ENCODE results near the gene BCL2A1. TPM values are rescaled to one million over a fixed set of nuclear protein-coding genes. Genes with fewer than 3 reads are reported as not detected.

BCL2A1 gene
- total and polyA plus RNA-seq, 2 of the 4 experiments (the other 2 are of a cell fraction) = 2.3 to 4.5 TPM

GRCh38 chr15:79969146-79969545 is 1.9 kb downstream of the BCL2A1 start:
- H3K23ac ChIP-seq (ENCODE audit: low read depth, low read length) = no peak overlapping the region
- no peaks in the 10 kb centered on the region for H4K20me1 ChIP-seq (ENCODE audit: insufficient read depth, low read length)
- WGBS, 2 experiments (ENCODE audit: extremely low coverage in 2 of 2, insufficient read length in 1 of 2) = no CpG with 5 or more reads among the region's 5 CpGs
- TF ChIP-seq, protein P1, sequence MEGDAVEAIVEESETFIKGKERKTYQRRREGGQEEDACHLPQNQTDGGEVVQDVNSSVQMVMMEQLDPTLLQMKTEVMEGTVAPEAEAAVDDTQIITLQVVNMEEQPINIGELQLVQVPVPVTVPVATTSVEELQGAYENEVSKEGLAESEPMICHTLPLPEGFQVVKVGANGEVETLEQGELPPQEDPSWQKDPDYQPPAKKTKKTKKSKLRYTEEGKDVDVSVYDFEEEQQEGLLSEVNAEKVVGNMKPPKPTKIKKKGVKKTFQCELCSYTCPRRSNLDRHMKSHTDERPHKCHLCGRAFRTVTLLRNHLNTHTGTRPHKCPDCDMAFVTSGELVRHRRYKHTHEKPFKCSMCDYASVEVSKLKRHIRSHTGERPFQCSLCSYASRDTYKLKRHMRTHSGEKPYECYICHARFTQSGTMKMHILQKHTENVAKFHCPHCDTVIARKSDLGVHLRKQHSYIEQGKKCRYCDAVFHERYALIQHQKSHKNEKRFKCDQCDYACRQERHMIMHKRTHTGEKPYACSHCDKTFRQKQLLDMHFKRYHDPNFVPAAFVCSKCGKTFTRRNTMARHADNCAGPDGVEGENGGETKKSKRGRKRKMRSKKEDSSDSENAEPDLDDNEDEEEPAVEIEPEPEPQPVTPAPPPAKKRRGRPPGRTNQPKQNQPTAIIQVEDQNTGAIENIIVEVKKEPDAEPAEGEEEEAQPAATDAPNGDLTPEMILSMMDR (conservative IDR thresholded peaks at IDR 0.05; ENCODE audit: low read depth, low read length) = no peak
- no peak overlapping the region for H3K9ac ChIP-seq (ENCODE audit: low read depth, low read length)
- in situ Hi-C loops (cut with MboI; ENCODE audit: low sequenced_read_pairs) = no loop called here
- H3K18ac ChIP-seq (ENCODE audit: low read depth, low read length) = no peak overlapping the region
- H2AFZ ChIP-seq (replicated peaks; ENCODE audit: low read length, poor library complexity) = no peak overlapping the region
- H2BK5ac ChIP-seq (ENCODE audit: low read depth, low read length, poor library complexity, severe bottlenecking) = no peak overlapping the region
- no peak overlapping the region for H3K4me2 ChIP-seq (ENCODE audit: low read depth, low read length)
- POLR2A ChIA-PET (ENCODE audit: unreplicated experiment) = no interaction called here
- no peak overlapping the region for H3K27ac ChIP-seq (ENCODE audit: insufficient read depth, low read length)
- no TSS peak for BruUV-seq (replicated peaks)
- no peak overlapping the region for H2BK120ac ChIP-seq (ENCODE audit: low read depth, low read length)
- dilution Hi-C loops (cut with HindIII; ENCODE audit: low sequenced_read_pairs, unreplicated experiment) = no loop called here
- H3K4ac ChIP-seq (ENCODE audit: low read depth, low read length) = no peak overlapping the region
- no peak overlapping the region for H3K14ac ChIP-seq (replicated peaks; ENCODE audit: low read depth, low read length)
- H4K8ac ChIP-seq (ENCODE audit: low read depth in 2 of 2, low read length in 2 of 2) = no peak overlapping the region
- H3K79me1 ChIP-seq (ENCODE audit: low read depth in 1 of 2, low read length in 2 of 2) = no peaks in the 10 kb centered on the region
- no peaks in the 10 kb centered on the region for H3K9me1 ChIP-seq (ENCODE audit: insufficient read depth, low read length)
- H3K4me3 ChIP-seq (ENCODE audit: insufficient read depth, low read depth, low read length) = no peak overlapping the region
- H2AK9ac ChIP-seq (replicated peaks; ENCODE audit: low read depth, low read length, poor library complexity) = no peak overlapping the region
- H4K91ac ChIP-seq (ENCODE audit: insufficient read depth, low read depth, low read length) = no peak overlapping the region
- H3K27me3 ChIP-seq (ENCODE audit: control insufficient read depth, insufficient read depth, low read length) = no peaks in the 10 kb centered on the region
- H2BK15ac ChIP-seq (ENCODE audit: low read depth, low read length) = no peak overlapping the region
- ATAC-seq (ENCODE audit: low read depth) (no peak), DNase-seq (no peak)
- H2BK20ac ChIP-seq (ENCODE audit: low read depth, low read length) = no peak overlapping the region
- CTCF ChIA-PET = no interaction called here
- intact Hi-C loops (cut with micrococcal nuclease) = no loop called here
- H3K4me1 ChIP-seq (ENCODE audit: control insufficient read depth, insufficient read depth, low read length) = peaks cover 4% of the 10 kb centered on the region
- H3K36me3 ChIP-seq (ENCODE audit: control insufficient read depth, insufficient read depth, low read length) = no peaks in the 10 kb centered on the region
- no peak overlapping the region for H4K5ac ChIP-seq (ENCODE audit: low read depth, low read length)
- no peaks in the 10 kb centered on the region for H3K9me3 ChIP-seq (ENCODE audit: control insufficient read depth, insufficient read depth, low read length)
- H3K56ac ChIP-seq (ENCODE audit: extremely low read depth, insufficient read depth, low read length) = no peak overlapping the region
- no peak overlapping the region for H2AK5ac ChIP-seq (ENCODE audit: low read depth, low read length)

Data from IMR-90 (cell line).